ENCODE measurements around the gene GAS2L3. TPM values are rescaled to one million over a fixed set of nuclear protein-coding genes. Genes with fewer than 3 reads are reported as not detected.

The GAS2L3 gene
- 15.1 TPM for total RNA-seq
- long read RNA-seq, partial matches to known transcripts = 0 of 6 reads
- long read RNA-seq, other reads (novel, unspliced or antisense) = 5 of 6 reads

GRCh38 chr12:100573292-100574186 is at the start of gene GAS2L3:
Gene GAS2L3 (plus strand): TSS chr12:100573684. CDS start chr12:100594905, 21,221 bp downstream.
- Histone ChIP-seq H3K4me1 (peaks cover 10% of the 10 kb centered on the region), H3K27ac (peak within 1 kb of the TSS; percentile 82), H3K27me3 (no peaks in the 10 kb centered on the region), H3K36me3 (no peaks in the 10 kb centered on the region), H3K9me3 (no peaks in the 10 kb centered on the region), H3K4me3 (peak within 1 kb of the TSS; percentile 72)
- intact Hi-C loops (cut with DNase I) = no loop called here
- TF ChIP-seq, protein P1, sequence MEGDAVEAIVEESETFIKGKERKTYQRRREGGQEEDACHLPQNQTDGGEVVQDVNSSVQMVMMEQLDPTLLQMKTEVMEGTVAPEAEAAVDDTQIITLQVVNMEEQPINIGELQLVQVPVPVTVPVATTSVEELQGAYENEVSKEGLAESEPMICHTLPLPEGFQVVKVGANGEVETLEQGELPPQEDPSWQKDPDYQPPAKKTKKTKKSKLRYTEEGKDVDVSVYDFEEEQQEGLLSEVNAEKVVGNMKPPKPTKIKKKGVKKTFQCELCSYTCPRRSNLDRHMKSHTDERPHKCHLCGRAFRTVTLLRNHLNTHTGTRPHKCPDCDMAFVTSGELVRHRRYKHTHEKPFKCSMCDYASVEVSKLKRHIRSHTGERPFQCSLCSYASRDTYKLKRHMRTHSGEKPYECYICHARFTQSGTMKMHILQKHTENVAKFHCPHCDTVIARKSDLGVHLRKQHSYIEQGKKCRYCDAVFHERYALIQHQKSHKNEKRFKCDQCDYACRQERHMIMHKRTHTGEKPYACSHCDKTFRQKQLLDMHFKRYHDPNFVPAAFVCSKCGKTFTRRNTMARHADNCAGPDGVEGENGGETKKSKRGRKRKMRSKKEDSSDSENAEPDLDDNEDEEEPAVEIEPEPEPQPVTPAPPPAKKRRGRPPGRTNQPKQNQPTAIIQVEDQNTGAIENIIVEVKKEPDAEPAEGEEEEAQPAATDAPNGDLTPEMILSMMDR (IDR thresholded peaks at IDR 0.05) = no peak
- DNase-seq (peak; percentile 96), ATAC-seq (peak; percentile 99)

- intact Hi-C loops (cut with DNase I) = no loop called here
- no peaks in the 10 kb centered on the region for H3K9me3 ChIP-seq
- H3K27ac ChIP-seq = no peak overlapping the region
- TF ChIP-seq, protein P1 (IDR thresholded peaks at IDR 0.05) = no peak
- H3K36me3 ChIP-seq = no peaks in the 10 kb centered on the region
- H3K27me3 ChIP-seq = no peaks in the 10 kb centered on the region
- H3K4me3 ChIP-seq = no peak overlapping the region
- ATAC-seq (no peak), DNase-seq (no peak)
- H3K4me1 ChIP-seq = no peaks in the 10 kb centered on the region
These were observed 45.5 kb upstream of the GAS2L3 start for GRCh38 chr12:100528034-100528433.

DNA sequence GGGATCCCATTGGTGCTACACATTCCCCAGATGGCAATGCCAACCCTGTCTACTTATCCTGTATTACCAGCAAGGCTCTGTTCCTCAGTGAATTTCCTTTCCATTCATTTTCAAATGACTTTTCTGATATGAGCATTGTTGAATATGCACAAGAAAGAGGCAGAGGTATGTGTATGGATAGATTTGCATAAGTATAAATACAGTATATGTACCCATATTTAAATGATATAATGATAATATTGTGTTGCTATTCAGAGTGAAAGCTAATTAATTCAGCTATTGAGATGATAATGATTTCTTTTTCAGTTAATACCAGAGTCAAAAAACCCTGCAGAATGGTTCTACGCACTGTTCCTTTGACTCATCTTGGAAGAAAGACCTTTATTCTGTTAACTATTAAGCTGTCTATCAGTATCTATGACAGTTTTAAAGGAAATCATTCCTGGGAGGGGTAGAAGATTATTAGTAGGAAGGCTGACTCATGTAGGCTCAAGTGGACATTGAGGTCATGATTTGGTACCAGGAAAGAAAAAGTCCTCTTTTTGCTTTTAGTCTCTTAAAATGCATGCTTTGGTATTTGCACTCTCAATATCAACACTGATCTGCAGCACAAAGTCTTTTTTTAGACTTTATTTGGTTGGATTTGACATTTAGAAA is 44.9 kb upstream of the GAS2L3 start:
- TF ChIP-seq, protein P1 (IDR thresholded peaks at IDR 0.05) = no peak
- no peak for DNase-seq
- ATAC-seq = no peak
- Histone ChIP-seq H3K4me3 (no peak overlapping the region), H3K9me3 (no peaks in the 10 kb centered on the region), H3K27me3 (no peaks in the 10 kb centered on the region), H3K27ac (no peak overlapping the region), H3K4me1 (no peaks in the 10 kb centered on the region), H3K36me3 (no peaks in the 10 kb centered on the region)
- intact Hi-C loops (cut with DNase I) = no loop called here

- Histone ChIP-seq H3K9me3 (no peaks in the 10 kb centered on the region), H3K4me3 (no peak overlapping the region), H3K27me3 (no peaks in the 10 kb centered on the region), H3K36me3 (no peaks in the 10 kb centered on the region), H3K4me1 (no peaks in the 10 kb centered on the region), H3K27ac (no peak overlapping the region)
- TF ChIP-seq, protein P1 (IDR thresholded peaks at IDR 0.05) = no peak
- intact Hi-C loops (cut with DNase I) = no loop called here
- DNase-seq = no peak
- ATAC-seq = no peak
These were observed 43.6 kb upstream of the GAS2L3 start for GRCh38 chr12:100529756-100530350.

GRCh38 chr12:100533376-100533775 is 40.1 kb upstream of the GAS2L3 start:
- Histone ChIP-seq H3K27ac (no peak overlapping the region), H3K27me3 (no peaks in the 10 kb centered on the region), H3K36me3 (no peaks in the 10 kb centered on the region), H3K4me3 (no peak overlapping the region), H3K9me3 (no peaks in the 10 kb centered on the region), H3K4me1 (no peaks in the 10 kb centered on the region)
- no peak for ATAC-seq
- intact Hi-C loops (cut with DNase I) = no loop called here
- TF ChIP-seq, protein P1 (IDR thresholded peaks at IDR 0.05) = no peak
- no peak for DNase-seq
